Stimulated activated CD4-positive, alpha-beta T cell treated with anti-CD3 and anti-CD28 coated beads, Interleukin-12 subunit alpha, Interleukin-12 subunit beta, amount 100 ng/mL, for 48 hours (primary cell): ENCODE results near the gene CAMK2B.

Experiments used
- DNase-seq, 3 donors: peaks; one replicate each; pipeline ENCODE4 v3.0.0-alpha.2; 2020; ENCODE audit warnings: low read depth in 2 of 3, low spot score in 1 of 3

CAMK2B gene

DNA sequence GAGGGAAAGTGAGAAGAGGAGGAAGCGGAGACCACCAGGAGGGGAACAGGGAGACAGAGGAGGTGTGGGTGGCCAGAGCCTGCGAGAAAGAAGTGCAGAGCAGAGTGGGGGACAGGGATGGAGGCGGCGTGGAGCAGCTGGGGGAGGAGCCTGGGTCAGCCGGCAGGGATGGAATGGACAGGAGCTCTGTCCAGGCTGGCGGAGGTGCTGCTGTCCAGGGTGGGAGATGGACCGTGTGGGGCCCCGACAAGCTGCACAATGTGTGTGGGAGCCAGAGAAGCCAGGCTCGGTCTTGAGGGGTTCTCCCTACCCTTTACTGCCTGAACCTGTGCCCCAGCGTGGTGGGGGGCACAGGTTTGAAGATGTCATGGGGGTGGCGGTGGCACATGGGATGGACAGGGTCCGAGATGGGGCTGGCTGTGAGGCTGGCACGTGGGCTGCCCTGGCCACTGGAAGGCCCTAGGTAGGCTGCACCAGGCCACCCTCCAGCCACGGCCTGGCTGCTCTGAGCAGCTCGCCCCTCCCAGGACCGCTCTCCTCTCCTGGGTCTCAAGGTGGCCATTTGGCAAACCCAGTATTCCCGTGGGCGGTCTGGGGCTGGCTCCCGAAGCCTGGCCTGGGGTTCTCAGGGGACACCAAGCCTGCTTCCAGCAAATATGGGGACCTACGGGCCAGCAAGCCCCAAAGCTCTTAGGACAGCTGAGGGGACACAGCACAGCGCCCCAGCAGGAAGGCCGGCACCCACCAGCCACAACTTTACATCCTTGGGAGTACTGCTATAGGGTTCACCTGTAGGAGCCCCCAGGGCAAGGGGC lies 92.3 kb downstream of the CAMK2B start:
- DNase-seq: no peak

DNA sequence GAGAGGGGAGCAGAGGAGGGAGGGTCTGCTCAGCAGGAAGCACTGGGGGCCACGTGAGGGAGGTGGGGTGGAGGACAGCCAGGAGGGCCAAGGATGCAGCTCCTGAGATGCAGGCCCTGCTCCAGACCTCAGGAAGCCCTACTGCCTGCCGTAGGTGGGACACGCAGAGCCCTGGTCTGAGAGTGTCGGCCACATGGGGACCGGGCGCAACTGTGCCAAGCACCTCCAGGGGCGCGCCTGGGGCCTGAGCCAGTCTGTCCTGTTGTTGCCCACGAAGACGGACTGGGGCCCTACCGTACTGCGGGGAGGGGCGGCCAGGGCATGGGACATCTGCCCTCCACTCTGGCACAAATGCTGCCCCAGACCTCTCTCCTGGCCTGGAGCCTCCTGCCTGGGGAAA lies 93.0 kb downstream of the CAMK2B start:
- no peak for DNase-seq

DNA sequence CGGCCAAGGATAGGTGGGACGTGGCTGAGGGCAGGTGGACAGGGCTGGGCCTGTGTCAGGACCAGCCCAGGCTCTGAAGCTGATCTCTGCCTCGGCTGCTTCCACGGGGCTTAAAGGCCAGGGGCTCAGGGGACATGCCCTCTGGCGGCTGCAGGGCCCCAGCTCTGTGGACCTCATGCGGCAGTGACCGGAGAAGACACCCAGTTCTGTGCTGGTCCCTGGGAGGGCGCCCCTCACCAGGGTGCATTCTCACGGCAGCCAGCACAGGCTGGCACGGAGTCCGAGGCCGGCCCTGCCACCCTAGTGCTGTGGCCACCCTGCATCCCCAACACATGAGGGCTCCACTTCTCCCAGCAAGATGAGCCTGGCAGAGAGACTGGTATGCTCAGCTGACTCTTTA lies 94.3 kb downstream of the CAMK2B start:
- no peak for DNase-seq

DNA sequence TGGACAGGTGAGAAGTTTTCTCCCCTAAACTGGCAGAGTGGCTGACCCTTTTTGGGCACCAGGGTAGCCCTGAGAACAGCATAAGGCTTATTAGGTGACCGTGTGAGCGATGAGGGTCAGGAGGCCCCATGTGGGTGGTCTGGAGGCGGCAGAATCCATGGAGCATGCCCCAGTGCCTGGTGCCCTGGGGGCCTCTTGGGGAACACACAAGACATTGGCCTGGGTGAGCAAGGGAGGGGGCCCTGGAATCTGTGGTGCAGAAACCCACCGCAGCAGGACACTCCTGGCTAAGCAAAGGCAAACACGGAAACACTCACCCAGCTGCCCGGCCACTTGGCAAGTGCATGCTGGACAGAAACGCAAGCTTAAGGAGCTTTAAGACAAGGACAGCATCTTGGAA lies 95.1 kb downstream of the CAMK2B start:
- DNase-seq: no peak

DNA sequence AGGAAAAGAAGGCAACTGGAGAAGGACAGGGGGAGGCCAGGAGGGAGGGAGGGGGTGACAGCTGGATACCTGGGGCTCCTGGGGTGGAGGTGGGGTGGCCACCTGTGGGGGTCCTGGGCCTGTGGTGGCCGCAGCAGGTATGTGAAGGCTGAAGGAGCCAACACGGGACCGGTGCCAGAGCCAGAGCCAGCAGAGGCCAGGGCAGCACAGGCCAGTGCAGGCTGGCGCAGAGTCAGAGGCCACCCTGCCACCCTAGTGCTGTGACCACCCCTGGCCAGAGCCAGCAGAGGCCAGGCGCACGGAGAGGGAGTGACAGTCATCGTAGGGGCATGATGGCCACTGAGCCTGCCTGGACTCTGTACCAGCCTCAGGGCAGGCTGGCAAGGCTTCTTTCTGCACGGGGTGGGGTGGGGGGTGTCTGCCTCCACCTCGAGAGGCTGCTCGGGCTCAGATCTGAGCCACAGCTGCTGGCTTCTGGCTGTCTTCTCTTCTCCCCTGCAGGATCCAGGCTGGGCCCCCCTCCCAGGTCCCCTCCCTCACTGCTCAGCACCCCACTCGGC lies 95.8 kb downstream of the CAMK2B start:
- DNase-seq: no peak

DNA sequence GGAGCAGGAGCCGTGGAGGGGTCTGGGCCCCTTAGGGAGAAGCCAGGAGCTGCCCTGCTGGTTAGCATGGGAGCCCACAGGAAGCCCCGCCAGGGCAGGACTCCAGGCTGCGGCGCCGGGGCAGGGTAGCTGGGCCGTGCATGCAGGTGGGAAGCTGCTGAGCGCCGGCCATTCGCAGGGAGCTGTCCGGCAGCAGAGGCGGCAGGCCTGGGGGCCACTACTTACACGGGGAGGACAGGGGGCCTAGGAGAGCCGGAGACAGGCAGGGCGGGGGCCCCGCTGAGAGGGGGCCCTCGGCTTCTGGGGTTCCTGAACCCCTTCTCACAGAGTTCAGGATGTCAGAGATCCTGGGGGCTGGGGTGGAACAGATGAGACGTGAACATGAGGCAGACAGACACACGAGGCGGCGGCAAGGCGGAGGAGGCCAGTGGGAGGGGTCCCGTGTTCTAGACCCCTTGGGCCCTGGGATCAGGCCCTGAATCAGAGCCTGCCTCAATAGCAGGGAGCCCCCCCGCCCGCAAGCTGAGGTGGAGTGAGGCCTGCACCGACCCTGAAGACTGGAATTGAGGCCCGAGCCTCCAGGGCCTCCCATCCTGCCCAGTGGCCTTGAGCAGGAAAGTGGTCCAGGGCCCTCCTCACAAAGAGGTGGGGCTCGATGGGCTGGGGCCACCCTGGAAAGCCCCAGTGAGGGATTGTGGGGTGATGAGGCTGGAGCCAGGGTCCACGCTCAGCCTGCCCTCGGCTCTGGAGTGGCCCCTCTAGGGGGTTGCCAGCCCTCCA lies 96.6 kb downstream of the CAMK2B start:
- no peak for DNase-seq

DNA sequence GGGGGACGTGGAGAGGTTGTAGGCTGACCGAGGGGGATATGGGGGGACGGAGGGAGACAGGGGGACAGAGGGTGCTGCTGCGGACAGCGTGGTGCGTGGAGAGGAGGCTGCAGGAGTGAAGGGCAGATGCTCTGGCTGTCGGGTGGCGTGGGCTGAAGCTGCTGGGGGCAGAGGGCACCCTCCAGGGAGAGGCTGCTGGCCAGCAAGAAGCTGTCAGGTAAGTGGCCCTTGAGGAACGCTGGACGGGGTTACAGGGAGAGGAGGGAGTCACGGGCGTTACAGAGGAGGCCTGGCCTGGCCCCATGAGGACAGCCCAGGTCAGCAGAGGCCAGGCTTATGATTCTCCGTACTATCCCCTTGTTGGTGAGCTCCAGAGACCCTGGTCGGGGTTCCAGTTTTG lies 97.5 kb downstream of the CAMK2B start:
- DNase-seq: no peak

DNA sequence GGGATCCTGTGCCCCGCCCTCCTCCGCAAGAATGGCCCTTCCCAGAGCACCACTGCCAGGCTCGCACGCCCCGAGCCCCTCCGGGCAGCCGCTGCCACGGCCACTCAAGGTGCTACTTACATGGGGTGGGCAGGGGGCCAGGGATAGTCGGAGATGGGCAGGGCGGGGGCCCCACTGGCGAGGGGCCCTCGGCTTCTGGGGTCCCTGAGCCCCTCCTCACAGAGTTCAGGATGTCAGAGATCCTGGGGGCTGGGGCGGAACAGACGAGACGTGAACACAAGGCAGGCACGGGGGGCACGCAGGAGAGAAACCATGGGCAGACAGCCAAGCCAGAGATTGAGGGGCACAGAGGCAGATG lies 99.0 kb downstream of the CAMK2B start:
- DNase-seq: no peak

DNA sequence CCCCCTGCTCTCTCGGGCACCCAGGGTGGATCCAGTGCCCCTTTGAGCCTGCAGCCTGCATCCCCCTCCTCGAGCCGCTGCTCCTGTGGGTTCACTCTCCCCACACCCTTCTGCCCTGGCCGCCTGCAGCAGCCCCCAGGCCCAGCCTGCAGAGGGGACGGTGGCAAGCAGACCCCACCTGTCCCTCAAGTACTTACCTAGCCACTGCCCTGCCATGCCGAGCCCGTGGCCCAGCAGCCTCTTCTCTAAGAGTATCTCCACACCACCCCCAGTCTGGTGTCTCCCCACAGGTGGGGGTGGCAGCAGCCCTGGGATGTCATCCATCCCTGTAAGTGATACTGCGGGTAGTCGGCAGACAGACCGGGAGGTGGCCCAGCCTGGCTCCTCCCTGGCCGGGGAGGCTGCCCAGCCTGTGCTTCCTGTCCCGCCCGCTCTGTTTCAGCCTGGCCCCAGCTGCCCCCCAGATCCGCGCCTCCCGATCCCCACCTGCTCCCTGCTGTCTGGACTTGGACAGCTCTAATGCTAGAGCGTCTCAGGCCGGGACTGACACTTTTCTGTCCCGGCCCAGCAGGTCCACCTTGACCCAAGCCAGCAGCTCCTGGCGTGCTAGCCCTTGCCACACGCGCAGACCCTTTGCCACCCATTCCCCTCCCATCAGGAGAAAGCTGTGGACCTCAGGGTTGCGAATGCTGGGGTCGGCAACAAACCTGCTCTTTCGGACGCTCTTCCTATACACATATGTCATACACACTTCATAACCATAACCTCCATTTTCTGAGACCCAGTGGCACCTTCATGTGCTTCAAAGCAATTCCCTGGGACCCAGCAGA lies 99.6 kb downstream of the CAMK2B start:
- DNase-seq: no peak

DNA sequence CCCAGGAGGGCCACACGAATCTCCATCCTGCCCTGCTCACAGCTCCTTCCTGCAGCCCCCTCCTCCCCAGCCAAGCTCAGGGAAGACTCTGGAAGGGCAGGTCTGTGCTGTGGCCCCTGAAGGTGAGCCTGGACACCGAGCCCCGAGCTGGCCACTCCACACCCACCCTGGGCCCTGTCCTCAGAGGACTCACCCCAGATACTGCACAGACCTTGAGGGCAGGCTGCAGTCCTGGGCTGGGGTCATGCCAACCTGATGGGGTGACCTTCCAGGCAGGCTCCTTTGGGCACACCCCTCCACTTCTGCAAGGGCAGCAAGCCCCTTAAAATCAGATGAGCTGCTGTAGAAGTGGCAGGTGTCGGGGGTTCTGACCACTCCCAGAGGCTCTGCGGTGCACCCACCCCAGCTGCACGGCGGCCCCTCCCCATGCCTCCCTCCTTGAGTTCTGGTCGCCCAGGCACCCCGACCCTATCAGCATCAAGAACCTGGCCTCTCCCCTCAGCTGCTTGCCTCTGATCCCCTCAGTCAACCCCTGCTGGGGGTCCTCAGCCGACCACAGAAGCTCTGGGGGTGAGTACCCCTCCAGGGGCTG lies 100.3 kb downstream of the CAMK2B start:
- DNase-seq: no peak

DNA sequence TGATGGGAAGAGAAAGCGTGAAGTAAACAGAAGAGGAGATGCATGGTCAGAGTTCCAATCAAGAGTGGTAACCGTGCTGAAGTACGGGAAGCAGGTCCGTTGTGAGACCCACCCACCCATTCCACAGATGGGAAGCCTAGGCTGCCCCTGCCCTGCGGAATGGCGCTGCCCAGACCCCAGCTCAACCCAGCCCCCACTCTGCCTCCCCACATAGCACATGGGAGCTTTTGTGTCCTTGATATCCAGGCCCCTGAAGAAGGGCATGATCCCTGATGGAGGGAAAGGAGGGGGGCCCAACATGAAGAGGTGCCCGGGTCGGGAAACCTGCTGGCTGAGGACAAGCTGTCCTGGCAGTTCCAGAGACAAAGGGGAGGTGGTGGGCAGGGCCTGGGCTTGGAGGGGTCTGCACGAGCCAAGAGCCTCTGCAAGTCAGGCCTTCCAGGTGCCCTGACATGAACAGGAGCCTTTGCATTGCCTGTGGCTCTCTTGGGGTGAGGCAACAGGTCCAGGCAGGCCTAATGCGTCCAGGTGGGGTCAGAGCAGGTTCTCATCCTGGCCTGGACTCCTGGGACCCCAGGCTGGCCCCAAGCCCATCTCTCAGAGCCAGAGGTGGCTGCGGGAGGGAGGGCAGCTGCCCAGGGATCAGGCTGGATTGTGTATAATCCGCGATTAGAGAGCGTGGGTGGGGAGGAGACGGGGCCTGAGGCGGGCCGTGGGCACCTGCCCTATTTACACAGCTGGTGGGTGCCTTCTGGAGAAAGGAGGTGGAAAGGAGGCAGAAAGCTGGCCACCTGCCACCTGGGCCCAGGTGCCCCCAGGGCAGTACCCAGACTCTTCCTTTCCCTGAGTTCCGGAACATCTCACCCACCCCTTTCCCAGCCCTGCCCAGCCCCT lies 101.1 kb downstream of the CAMK2B start:
- no peak for DNase-seq

DNA sequence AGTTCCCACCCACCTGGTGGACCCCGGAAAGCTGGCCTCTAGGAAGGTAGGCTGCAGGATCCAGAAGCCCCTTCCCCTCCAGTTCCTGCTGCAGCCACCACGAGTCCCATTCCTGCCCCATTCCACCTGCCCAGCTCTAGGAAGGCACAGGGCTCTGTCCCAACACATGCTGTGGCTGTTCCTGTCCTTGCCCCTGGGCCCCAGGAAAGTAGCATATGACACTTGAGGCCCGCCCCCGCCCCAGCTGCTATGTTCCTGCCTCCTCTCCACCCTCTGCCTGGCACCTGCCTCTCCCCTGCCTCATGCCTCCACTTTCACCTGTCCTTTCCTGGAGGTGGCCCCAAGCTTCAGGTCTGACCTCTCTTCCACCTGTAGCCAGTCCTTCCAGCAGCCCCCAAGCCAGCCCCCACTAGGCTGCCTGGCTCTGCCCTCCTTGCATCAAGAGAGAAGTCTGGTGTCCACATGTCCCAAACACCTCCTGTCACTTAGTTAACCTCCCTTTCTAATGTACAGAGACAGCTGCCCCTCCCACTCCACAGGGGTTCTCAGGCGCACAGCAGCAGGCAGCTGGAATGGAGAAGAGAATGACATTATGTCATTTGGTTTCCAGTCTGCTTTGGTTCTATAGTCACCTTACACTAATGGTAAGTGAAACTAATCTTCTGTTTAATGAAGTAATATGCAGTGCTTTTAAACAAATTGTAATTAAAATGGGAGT lies 101.9 kb downstream of the CAMK2B start:
- DNase-seq: no peak

DNA sequence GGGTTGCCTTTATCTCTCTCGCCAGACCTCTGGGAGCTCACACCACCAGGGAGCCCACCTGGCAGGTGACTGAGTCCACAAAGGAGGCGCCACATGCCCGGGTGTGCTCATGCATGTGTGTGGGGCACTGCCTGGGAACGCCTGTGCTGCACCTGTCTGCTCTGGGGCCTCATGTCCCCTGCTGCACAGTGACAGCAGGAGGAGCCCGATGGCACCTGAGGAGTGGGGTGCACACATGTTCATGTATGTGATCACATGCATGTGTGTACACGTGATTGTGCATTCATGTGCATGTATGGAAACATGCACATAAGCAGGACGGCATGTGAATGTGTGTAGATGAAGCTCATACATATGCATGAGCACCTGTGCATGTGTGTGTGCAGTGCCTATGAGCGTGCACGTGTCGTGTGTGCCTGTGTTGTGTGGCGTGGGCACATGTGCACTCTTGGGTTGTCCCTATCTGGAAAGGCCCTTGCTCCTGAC lies 102.6 kb downstream of the CAMK2B start:
- no peak for DNase-seq

DNA sequence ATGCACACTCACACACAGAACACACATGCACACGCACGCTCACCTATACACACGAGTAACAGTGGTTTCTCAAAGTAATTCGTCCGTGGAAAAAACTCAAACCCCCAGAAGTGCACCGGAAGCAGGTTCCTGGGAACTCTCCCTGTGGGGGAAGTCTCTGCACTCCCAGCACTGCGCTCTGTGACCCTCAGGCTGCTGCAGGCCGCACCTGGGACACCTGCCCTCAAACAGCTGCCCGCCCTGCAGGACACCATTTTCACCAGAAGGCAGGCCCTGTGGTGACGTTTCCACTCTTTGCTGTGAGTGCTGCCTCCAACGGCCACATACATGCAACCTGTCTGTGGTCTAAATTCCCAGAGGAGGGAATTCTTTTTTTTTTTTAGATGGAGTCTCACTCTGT lies 103.3 kb downstream of the CAMK2B start:
- no peak for DNase-seq

DNA sequence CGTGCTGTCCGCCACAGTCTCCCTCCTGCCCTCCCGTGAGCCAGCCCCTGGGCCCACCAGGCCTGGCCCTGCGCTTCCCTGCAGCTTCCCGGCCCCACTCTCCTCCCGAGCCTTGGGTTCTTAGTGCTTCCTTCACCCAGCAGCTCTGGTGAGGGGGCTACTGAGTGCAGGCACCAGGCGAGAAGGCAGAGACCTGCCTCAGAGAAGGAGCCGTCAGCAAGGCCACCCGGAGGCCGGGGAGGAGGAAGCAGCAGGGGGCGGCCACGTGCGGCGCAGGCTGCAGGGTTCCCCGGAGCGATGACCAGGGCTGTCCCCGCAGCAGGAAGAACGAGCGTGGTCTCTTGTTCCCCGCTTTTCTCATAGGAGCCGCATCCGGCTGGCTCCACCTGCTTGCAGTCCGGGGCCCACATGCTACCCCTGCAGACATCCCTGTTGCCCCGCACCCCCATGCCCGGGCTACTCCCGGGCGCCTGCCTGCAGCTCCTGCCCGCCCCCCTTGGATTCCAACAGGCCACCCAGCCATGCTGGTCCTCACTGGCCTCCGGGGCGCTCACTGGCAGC lies 104.1 kb downstream of the CAMK2B start:
- no peak for DNase-seq

DNA sequence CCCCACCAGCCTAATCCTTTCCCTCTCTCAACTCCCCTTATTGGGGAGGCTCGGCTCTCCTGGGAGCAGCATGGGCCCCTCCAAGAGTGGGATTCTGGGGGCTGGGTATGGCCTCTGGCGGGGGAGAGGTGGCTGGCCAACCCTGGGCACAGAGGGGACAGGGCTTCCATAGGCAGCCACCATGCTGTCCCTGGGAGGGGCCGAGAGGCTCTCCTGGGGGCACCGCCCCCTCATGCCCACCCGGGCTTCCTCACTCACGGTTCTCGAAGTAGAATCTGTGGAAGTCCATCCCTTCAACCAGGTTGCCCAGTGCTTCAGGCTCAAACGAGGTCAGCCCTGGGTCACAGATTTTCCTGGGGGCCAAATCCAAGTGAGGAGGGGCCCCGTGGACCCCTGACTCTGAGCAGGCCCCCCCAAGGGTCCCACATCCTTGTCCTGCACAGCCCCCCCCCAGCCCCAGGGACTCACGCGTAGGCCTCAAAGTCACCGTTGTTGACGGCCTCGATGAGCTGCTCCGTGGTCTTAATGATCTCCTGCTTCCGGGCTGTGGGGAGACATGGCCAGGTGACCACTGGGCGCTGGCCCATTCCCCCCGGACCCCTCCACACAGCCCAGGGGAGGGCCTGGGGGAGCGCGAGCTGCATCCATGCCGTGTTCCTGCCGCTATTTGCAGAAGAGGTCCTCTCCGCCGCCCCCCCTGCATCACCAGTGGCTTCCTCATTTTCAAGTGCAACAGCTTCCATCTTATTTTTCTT lies 104.9 kb downstream of the CAMK2B start:
- no peak for DNase-seq

DNA sequence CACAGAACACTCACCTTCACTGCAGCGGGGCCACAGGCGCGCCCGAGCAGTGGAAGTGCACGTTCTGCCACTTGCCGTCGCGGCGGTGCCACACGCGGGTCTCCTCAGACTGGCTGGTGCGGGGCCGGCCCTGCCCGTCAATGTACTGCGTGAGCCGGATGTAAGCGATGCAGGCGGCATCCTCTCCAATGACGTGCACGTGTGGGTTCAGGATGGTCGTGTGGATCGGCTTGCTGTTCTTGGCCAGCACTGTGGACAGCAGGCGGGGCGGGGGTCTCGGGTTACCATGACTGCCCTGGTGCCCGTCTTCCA lies 105.4 kb downstream of the CAMK2B start:
- DNase-seq: no peak

DNA sequence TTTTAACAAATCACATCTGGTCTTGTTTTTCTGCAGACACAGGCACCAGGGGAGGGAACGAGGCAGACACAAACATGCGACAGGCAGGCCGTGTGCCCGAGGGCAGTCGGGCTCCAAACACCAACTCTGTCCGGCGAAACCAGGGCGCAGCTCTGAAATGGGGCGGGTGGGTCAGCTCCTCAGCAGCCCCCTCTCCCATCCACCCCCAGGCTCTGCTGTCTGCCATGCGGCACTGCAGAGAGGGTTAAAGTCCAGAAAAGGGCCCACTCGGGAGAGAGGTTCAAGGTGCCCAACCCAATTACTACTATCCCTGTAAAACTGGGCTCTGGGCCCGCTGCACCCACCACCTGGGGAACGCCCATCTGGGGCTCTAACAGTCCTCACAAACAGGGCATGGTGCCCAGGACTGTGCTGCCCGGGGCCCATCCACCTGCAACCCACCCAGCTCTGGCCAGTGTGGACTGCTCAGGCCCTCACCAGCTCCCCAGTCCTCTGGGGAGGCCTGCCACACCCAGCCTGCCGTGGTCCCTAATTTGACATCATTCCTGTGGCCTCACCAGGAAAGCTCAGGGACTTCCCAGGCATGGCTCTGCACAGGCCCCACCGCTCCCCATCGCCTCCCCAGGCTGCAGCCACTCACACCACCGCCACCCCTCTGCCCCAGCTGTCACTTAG lies 105.9 kb downstream of the CAMK2B start:
- DNase-seq: no peak
